HepG2 (cell line): Measurements from ENCODE around the gene TXNL4A. TPM values are rescaled to one million over a fixed set of nuclear protein-coding genes. Genes with fewer than 3 reads are reported as not detected.

Experiments used
- ARHGAP35 ChIP-seq: sonication (generic); formaldehyde crosslinking; IDR thresholded peaks from 2 replicates; pipeline ENCODE4 v1.9.0; 2022; ENCODE audit warnings: mild to moderate bottlenecking, inconsistent platforms, moderate library complexity, missing genetic modification reagents, borderline replicate concordance
- CEBPB ChIP-seq: IDR thresholded peaks from 2 replicates; pipeline ENCODE4 v1.6.1; 2011; ENCODE audit warnings: low read depth, low read length, improper control_type of control experiment, borderline replicate concordance
- RFXANK ChIP-seq: IDR thresholded peaks from 2 replicates; pipeline ENCODE4 v1.6.1; 2016
- RXRB ChIP-seq: IDR thresholded peaks from 2 replicates; pipeline ENCODE4 v1.6.1; 2016; ENCODE audit warnings: borderline replicate concordance, missing genetic modification reagents, missing compliant biosample characterization
- THAP9 ChIP-seq: sonication (generic); formaldehyde crosslinking; IDR thresholded peaks from 2 replicates; pipeline ENCODE4; 2020; ENCODE audit warnings: missing genetic modification reagents, mild to moderate bottlenecking, borderline replicate concordance
- ZBTB21 ChIP-seq: sonication (generic); formaldehyde crosslinking; IDR thresholded peaks from 2 replicates; pipeline ENCODE4 v1.4.0; 2020; ENCODE audit warnings: missing genetic modification reagents
- ZKSCAN8 ChIP-seq: IDR thresholded peaks from 2 replicates; pipeline ENCODE4 v1.6.1; 2016; ENCODE audit warnings: borderline replicate concordance, missing genetic modification reagents, missing compliant biosample characterization
- ZMAT3 ChIP-seq: sonication (generic); formaldehyde crosslinking; conservative IDR thresholded peaks from 2 replicates; pipeline ENCODE4 v1.7.0; 2021; ENCODE audit warnings: missing genetic modification reagents
- ZNF382 ChIP-seq: sonication (generic); formaldehyde crosslinking; IDR thresholded peaks from 2 replicates; pipeline ENCODE4 v1.5.0; 2020; ENCODE audit warnings: missing genetic modification reagents, mild to moderate bottlenecking, borderline replicate concordance
- ZNF574 ChIP-seq: sonication (generic); formaldehyde crosslinking; IDR thresholded peaks from 2 replicates; pipeline ENCODE4 v1.4.0; 2020; ENCODE audit warnings: missing genetic modification reagents
- ZNF605 ChIP-seq: sonication (generic); formaldehyde crosslinking; IDR thresholded peaks from 2 replicates; pipeline ENCODE4 v1.8.0; 2022; ENCODE audit warnings: mild to moderate bottlenecking, missing genetic modification reagents
- ZSCAN25 ChIP-seq: sonication (generic); formaldehyde crosslinking; IDR thresholded peaks from 2 replicates; pipeline ENCODE4 v1.8.0; 2022; ENCODE audit warnings: mild to moderate bottlenecking, missing genetic modification reagents
- polyA plus RNA-seq, 8 experiments: library from polyadenylated mRNA; depleted of rRNA in 3 of 8; stranded (reverse) in 7 of 8; unstranded in 1 of 8; fragments of >200 nt; fragmentation: Illumina TruSeq in 4 of 8; extraction: Trizol in 4 of 8; gene quantifications; 2 replicates each; pipeline versions ENCODE4 v1.2.1 to v1.2.3, GENCODE V29; 2011 to 2016; ENCODE audit warnings: low read depth in 4 of 8, missing spikeins in 1 of 8, mixed read lengths in 1 of 8; ENCODE audit not compliant: insufficient read depth in 1 of 8
- total RNA-seq, 5 experiments: library from RNA; depleted of rRNA; stranded (reverse); fragments of >200 nt; fragmentation: Illumina TruSeq; extraction: Trizol; gene quantifications; 2 replicates each; pipeline ENCODE4 v1.2.3, GENCODE V29; 2016; ENCODE audit warnings: low read depth in 1 of 5
- TF ChIP-seq, protein P1 (sequence below): sonication (generic); formaldehyde crosslinking; IDR thresholded peaks from 2 replicates; pipeline ENCODE4 v1.5.1; 2020; ENCODE audit warnings: mild to moderate bottlenecking, missing genetic modification reagents, moderate library complexity
- TF ChIP-seq, protein P2 (sequence below): fragments of 450-650 bp; IDR thresholded peaks from 2 replicates; pipeline ENCODE4 v1.6.1; 2017; ENCODE audit warnings: mild to moderate bottlenecking
- TF ChIP-seq, protein P3 (sequence below): sonication (generic); formaldehyde crosslinking; conservative IDR thresholded peaks from 2 replicates; pipeline ENCODE4 v1.8.0; 2022; ENCODE audit warnings: missing genetic modification reagents
- TF ChIP-seq, protein P4 (sequence below): IDR thresholded peaks from 2 replicates; pipeline ENCODE4 v1.6.1; 2016; ENCODE audit warnings: mild to moderate bottlenecking, missing biosample characterization, missing genetic modification reagents

The TXNL4A gene
- total and polyA plus RNA-seq, 2 of the 13 experiments (the other 11 are each of a cell fraction or from before 2014, with no cell fraction given), result 172 to 202 TPM

- TF ChIP-seq THAP9 (CRISPR knock-in tag) (no peak), ZKSCAN8 (no peak), ZNF574 (peak; percentile 36; the same call in 1 of the 2 replicates), RFXANK (CRISPR knock-in tag) (no peak), ARHGAP35 (no peak), ZBTB21 (no peak), ZMAT3 (CRISPR knock-in tag) (no peak), ZNF382 (CRISPR knock-in tag) (no peak), RXRB (CRISPR knock-in tag) (no peak), CEBPB (no peak), ZNF605 (CRISPR knock-in tag) (no peak), ZSCAN25 (CRISPR knock-in tag) (no peak)
- TF ChIP-seq, protein P1, sequence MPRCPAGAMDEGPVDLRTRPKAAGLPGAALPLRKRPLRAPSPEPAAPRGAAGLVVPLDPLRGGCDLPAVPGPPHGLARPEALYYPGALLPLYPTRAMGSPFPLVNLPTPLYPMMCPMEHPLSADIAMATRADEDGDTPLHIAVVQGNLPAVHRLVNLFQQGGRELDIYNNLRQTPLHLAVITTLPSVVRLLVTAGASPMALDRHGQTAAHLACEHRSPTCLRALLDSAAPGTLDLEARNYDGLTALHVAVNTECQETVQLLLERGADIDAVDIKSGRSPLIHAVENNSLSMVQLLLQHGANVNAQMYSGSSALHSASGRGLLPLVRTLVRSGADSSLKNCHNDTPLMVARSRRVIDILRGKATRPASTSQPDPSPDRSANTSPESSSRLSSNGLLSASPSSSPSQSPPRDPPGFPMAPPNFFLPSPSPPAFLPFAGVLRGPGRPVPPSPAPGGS, result no peak
- TF ChIP-seq, protein P2, sequence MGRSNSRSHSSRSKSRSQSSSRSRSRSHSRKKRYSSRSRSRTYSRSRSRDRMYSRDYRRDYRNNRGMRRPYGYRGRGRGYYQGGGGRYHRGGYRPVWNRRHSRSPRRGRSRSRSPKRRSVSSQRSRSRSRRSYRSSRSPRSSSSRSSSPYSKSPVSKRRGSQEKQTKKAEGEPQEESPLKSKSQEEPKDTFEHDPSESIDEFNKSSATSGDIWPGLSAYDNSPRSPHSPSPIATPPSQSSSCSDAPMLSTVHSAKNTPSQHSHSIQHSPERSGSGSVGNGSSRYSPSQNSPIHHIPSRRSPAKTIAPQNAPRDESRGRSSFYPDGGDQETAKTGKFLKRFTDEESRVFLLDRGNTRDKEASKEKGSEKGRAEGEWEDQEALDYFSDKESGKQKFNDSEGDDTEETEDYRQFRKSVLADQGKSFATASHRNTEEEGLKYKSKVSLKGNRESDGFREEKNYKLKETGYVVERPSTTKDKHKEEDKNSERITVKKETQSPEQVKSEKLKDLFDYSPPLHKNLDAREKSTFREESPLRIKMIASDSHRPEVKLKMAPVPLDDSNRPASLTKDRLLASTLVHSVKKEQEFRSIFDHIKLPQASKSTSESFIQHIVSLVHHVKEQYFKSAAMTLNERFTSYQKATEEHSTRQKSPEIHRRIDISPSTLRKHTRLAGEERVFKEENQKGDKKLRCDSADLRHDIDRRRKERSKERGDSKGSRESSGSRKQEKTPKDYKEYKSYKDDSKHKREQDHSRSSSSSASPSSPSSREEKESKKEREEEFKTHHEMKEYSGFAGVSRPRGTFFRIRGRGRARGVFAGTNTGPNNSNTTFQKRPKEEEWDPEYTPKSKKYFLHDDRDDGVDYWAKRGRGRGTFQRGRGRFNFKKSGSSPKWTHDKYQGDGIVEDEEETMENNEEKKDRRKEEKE, result no peak
- TF ChIP-seq, protein P3, sequence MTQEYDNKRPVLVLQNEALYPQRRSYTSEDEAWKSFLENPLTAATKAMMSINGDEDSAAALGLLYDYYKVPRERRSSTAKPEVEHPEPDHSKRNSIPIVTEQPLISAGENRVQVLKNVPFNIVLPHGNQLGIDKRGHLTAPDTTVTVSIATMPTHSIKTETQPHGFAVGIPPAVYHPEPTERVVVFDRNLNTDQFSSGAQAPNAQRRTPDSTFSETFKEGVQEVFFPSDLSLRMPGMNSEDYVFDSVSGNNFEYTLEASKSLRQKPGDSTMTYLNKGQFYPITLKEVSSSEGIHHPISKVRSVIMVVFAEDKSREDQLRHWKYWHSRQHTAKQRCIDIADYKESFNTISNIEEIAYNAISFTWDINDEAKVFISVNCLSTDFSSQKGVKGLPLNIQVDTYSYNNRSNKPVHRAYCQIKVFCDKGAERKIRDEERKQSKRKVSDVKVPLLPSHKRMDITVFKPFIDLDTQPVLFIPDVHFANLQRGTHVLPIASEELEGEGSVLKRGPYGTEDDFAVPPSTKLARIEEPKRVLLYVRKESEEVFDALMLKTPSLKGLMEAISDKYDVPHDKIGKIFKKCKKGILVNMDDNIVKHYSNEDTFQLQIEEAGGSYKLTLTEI (CRISPR knock-in tag), result no peak
- TF ChIP-seq, protein P4, sequence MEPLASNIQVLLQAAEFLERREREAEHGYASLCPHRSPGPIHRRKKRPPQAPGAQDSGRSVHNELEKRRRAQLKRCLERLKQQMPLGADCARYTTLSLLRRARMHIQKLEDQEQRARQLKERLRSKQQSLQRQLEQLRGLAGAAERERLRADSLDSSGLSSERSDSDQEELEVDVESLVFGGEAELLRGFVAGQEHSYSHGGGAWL (CRISPR knock-in tag), result no peak
Measured at GRCh38 chr18:79950515-79951341, 37.6 kb downstream of the TXNL4A start (continued).
